SK-N-SH treated with all-trans-retinoic acid at 6 μM for 48 hours (cell line): Measurements from ENCODE around the gene POFUT1.
"Not testable (repeated sequence)": the region's sequence is repeated elsewhere in the genome, so short reads cannot be mapped to it uniquely, and the experiment has no call there.

Experiments used
- ATAC-seq: fragments of 200-7000 bp; cut with Tn5 transposase; 3 replicates; pipeline ENCODE4 v1.9.1; 2020; ENCODE audit warnings: mild to moderate bottlenecking, moderate library complexity
- BACH2 ChIP-seq: fragments of 250-450 bp; sonication (Bioruptor Pico); IDR thresholded peaks from 2 replicates; pipeline ENCODE4 v1.9.0; 2021; ENCODE audit warnings: mild to moderate bottlenecking, borderline replicate concordance
- ESRRG ChIP-seq: fragments of 250-450 bp; sonication (Bioruptor Pico); IDR thresholded peaks from 2 replicates; pipeline ENCODE4 v1.6.1; 2021; ENCODE audit warnings: mild to moderate bottlenecking
- GLIS3 ChIP-seq: fragments of 250-450 bp; sonication (Bioruptor Pico); IDR thresholded peaks from 2 replicates; pipeline ENCODE4 v1.5.0; 2020; ENCODE audit warnings: mild to moderate bottlenecking, moderate library complexity
- ISL1 ChIP-seq: fragments of 250-450 bp; sonication (Bioruptor Pico); IDR thresholded peaks from 2 replicates; pipeline ENCODE4 v2.1.2; 2022; ENCODE audit warnings: mild to moderate bottlenecking, moderate library complexity
- OSR1 ChIP-seq: fragments of 250-450 bp; sonication (Bioruptor Pico); IDR thresholded peaks from 2 replicates; pipeline ENCODE4 v1.8.0; 2022; ENCODE audit warnings: moderate library complexity, mild to moderate bottlenecking, inconsistent platforms
- RARB ChIP-seq: fragments of 250-450 bp; sonication (Bioruptor Pico); IDR thresholded peaks from 2 replicates; pipeline ENCODE4 v1.8.0; 2021; ENCODE audit warnings: mild to moderate bottlenecking, moderate library complexity
- SNAI2 ChIP-seq: fragments of 250-450 bp; sonication (Bioruptor Pico); IDR thresholded peaks from 2 replicates; pipeline ENCODE4 v1.5.0; 2020; ENCODE audit warnings: mild to moderate bottlenecking, moderate library complexity
- TOX ChIP-seq: fragments of 250-450 bp; sonication (Bioruptor Pico); IDR thresholded peaks from 2 replicates; pipeline ENCODE4 v1.8.0; 2021; ENCODE audit warnings: mild to moderate bottlenecking, moderate library complexity, borderline replicate concordance
- ZC3H10 ChIP-seq: fragments of 250-450 bp; sonication (Bioruptor Pico); IDR thresholded peaks from 2 replicates; pipeline ENCODE4 v1.5.1; 2021; ENCODE audit warnings: mild to moderate bottlenecking, moderate library complexity
- ZFP30 ChIP-seq: fragments of 450-650 bp; formaldehyde crosslinking; IDR thresholded peaks from 2 replicates; pipeline ENCODE4 v1.5.0; 2022; ENCODE audit warnings: mild to moderate bottlenecking, moderate library complexity
- ZNF70 ChIP-seq: fragments of 450-650 bp; formaldehyde crosslinking; IDR thresholded peaks from 2 replicates; pipeline ENCODE4 v1.5.0; 2020; ENCODE audit warnings: mild to moderate bottlenecking, moderate library complexity
- ZNF8 ChIP-seq: fragments of 450-650 bp; formaldehyde crosslinking; IDR thresholded peaks from 2 replicates; pipeline ENCODE4 v1.5.0; 2020; ENCODE audit warnings: mild to moderate bottlenecking, moderate library complexity
- TF ChIP-seq, protein P1 (sequence below): fragments of 250-450 bp; sonication (Bioruptor Pico); IDR thresholded peaks from 2 replicates; pipeline ENCODE4 v1.5.1; 2020; ENCODE audit warnings: low read depth, mild to moderate bottlenecking, moderate library complexity
- TF ChIP-seq, protein P2 (sequence below): fragments of 250-450 bp; sonication (Bioruptor Pico); IDR thresholded peaks from 2 replicates; pipeline ENCODE4 v1.8.0; 2020; ENCODE audit warnings: mild to moderate bottlenecking, moderate library complexity, borderline replicate concordance
- TF ChIP-seq, protein P3 (sequence below): fragments of 250-450 bp; sonication (Bioruptor Pico); IDR thresholded peaks from 2 replicates; pipeline ENCODE4 v1.8.0; 2021; ENCODE audit warnings: low read depth, mild to moderate bottlenecking, moderate library complexity, borderline replicate concordance

Gene POFUT1

DNA sequence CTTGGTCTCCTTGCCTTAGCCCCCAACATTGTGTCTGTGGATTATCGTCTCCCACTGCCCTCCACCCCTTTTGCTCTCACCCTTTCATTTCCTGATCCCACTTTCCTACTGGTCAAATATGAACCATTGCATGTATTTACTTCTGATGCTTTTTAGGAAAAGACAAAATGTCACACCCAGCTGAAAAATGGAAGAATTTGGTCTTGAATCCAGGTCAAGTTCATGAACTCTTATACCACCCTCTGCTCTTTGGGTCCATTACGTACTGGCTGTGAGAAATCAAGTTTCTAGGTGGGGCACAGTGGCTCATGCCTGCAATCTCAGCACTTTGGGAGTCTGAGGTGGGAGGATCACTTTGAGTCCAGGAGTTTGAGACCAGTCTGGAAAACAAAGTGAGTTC is 54.0 kb downstream of the POFUT1 start:
- no peak for ATAC-seq
- TF ChIP-seq, protein P1, sequence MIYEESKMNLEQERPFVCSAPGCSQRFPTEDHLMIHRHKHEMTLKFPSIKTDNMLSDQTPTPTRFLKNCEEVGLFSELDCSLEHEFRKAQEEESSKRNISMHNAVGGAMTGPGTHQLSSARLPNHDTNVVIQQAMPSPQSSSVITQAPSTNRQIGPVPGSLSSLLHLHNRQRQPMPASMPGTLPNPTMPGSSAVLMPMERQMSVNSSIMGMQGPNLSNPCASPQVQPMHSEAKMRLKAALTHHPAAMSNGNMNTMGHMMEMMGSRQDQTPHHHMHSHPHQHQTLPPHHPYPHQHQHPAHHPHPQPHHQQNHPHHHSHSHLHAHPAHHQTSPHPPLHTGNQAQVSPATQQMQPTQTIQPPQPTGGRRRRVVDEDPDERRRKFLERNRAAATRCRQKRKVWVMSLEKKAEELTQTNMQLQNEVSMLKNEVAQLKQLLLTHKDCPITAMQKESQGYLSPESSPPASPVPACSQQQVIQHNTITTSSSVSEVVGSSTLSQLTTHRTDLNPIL (CRISPR knock-in tag): no peak
- TF ChIP-seq ZFP30 (CRISPR knock-in tag): no peak
- no peak for TF ChIP-seq SNAI2 (CRISPR knock-in tag)

DNA sequence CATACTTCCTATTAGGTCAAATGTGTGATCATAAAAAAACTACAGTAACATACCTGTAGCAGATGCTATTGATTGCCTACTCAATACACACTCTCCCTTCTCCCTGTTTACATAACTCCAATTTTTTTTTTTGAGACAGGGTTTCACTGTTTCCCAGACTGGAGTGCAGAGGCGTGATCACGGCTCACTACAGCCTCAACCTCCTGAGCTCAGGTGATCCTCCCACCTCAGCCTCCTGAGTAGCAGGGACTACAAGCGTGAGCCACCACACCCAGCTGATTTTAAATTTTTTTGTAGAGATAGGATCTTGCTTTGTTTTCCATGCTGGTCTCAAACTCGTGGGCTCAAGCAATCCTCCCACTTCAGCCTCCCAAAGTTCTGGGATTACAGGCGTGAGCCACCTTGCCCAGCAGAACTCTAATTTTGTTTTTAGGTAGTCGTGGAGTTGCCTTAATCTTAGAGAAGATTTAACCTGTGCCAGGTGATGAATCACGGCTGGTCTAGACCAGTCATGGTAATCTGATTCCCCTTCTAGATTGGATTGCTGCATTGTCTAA is 55.8 kb downstream of the POFUT1 start:
- no peak for TF ChIP-seq ZC3H10 (CRISPR knock-in tag)
- no peak for TF ChIP-seq TOX (CRISPR knock-in tag)
- TF ChIP-seq, protein P1 (CRISPR knock-in tag): no peak
- no peak for TF ChIP-seq SNAI2 (CRISPR knock-in tag)
- no peak for TF ChIP-seq OSR1 (CRISPR knock-in tag)
- TF ChIP-seq, protein P2, sequence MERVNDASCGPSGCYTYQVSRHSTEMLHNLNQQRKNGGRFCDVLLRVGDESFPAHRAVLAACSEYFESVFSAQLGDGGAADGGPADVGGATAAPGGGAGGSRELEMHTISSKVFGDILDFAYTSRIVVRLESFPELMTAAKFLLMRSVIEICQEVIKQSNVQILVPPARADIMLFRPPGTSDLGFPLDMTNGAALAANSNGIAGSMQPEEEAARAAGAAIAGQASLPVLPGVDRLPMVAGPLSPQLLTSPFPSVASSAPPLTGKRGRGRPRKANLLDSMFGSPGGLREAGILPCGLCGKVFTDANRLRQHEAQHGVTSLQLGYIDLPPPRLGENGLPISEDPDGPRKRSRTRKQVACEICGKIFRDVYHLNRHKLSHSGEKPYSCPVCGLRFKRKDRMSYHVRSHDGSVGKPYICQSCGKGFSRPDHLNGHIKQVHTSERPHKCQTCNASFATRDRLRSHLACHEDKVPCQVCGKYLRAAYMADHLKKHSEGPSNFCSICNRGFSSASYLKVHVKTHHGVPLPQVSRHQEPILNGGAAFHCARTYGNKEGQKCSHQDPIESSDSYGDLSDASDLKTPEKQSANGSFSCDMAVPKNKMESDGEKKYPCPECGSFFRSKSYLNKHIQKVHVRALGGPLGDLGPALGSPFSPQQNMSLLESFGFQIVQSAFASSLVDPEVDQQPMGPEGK (CRISPR knock-in tag): no peak
- TF ChIP-seq ZFP30 (CRISPR knock-in tag): no peak
- no peak for TF ChIP-seq GLIS3
- TF ChIP-seq BACH2: no peak
- no peak for ATAC-seq

DNA sequence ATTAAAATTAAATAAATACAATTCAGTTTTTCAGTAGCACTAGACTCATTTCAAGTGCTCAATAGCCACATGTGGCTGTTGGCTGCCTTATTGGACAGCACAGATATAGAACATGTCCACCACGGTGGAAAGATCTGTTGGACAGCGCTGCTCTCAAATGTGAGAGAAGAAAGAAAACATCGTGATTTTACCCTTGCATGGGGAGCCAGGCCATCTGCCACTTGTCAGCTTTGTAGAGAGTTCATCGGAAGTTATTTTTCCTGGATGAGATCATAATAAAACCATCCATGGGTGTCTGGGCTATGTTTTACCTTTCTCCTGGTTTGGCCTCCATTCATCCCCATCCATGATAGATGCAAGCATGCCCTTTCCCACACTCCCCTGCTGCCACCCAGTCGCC is 63.9 kb downstream of the POFUT1 start:
- ATAC-seq: no peak
- no peak for TF ChIP-seq SNAI2 (CRISPR knock-in tag)
- TF ChIP-seq ISL1 (CRISPR knock-in tag): peak; percentile 39; the same call in 1 of the 2 replicates
- no peak for TF ChIP-seq RARB (CRISPR knock-in tag)
- TF ChIP-seq BACH2: no peak
- TF ChIP-seq OSR1 (CRISPR knock-in tag): no peak
- TF ChIP-seq, protein P3, sequence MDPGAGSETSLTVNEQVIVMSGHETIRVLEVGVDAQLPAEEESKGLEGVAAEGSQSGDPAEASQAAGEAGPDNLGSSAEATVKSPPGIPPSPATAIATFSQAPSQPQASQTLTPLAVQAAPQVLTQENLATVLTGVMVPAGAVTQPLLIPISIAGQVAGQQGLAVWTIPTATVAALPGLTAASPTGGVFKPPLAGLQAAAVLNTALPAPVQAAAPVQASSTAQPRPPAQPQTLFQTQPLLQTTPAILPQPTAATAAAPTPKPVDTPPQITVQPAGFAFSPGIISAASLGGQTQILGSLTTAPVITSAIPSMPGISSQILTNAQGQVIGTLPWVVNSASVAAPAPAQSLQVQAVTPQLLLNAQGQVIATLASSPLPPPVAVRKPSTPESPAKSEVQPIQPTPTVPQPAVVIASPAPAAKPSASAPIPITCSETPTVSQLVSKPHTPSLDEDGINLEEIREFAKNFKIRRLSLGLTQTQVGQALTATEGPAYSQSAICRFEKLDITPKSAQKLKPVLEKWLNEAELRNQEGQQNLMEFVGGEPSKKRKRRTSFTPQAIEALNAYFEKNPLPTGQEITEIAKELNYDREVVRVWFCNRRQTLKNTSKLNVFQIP (CRISPR knock-in tag): no peak
- TF ChIP-seq ZNF8 (CRISPR knock-in tag): no peak
- no peak for TF ChIP-seq ZNF70 (CRISPR knock-in tag)
- TF ChIP-seq, all 23 proteins: peak for 1

DNA sequence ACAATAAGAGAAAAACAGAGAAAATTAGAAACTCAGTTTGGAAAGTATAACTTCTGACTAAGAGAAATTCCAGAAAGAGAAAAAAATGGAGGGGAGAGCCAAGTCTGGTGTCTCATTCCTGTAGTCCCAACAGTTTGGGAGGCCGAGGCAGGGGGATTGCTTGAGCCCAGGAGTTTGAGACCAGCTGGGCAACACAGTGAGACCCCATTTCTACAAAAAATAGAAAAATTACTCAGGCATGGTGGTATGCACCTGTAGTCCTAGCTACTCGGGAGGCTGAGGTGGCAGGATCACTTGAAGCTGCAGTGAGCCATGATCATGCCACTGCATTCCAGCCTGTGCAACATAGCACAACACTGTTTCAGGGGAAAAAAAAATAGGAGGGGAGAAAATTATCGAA is 66.7 kb downstream of the POFUT1 start:
- no peak for ATAC-seq
- TF ChIP-seq, protein P2 (CRISPR knock-in tag): no peak
- TF ChIP-seq ESRRG (CRISPR knock-in tag) (no peak), GLIS3 (no peak), ZNF8 (CRISPR knock-in tag) (no peak)
- TF ChIP-seq, protein P1 (CRISPR knock-in tag): no peak

DNA sequence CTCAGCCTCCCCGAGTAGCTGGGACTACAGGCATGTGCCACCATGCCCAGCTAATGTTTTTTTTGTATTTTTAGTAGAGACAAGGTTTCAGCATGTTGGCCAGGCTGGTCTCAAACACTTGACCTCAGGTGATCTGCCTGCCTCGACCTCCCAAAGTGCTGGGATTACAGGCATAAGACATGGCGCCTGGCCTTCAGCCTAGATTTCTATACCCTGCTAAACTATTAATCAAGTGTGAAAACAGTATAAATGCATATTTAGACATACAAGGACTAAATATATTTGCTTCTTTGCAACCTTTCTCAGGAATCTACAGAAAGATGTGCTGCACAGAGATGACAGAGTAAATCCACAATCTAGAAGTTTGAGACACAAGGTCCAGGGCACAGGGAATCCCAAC is 67.5 kb downstream of the POFUT1 start:
- not testable (repeated sequence) for ATAC-seq
